Measurements from ENCODE around the gene PLXDC1.

DNA sequence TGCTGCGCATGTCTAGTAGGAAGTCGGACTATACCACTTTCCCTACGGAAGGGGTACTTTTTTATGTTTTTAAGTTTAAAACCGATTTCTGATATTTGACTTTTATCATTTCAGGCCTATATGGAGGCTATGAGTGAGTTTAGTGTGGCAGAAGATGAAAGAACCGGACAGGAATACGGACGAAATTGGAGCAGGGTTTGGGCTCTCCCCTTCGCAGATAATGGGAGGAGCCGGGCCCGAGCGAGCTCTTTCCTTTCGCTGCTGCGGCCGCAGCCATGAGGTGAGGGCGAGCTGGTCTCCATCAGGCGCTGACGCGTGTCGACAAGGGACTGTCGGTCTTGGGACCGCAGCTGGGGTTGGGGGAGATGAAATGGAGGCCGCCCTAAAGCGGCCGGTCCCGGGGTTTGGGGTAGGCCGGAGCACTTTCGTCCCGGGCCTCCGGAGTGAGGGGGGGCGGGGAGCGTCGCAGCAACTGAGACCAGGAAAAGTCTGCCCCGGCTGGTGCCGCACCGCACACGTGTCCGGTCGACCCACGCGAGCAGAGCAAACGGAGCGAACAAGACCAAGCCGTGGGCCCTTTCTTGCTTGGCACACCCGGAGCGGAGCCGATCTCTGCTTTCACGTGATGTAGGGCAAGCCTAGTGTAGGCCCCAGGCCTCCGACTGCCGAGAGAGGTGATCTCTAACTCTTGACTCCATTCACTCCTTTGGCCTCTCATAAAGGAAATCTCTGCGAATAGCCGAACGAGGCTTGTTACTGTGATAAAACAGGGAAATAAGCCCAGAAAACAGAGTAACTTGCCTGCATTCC, 48.8 kb upstream of the PLXDC1 start, which contains the start of gene RPL19:
- TF ChIP-seq SUZ12 (IDR thresholded peaks at IDR 0.05; ENCODE audit: extremely low read depth, insufficient read depth, insufficient read length), result no peak
- TF ChIP-seq YY1 (IDR thresholded peaks at IDR 0.05; ENCODE audit: insufficient read depth, insufficient read length), result no peak

Data from NT2/D1 (cell line).